Subcutaneous abdominal adipose tissue (tissue), 5 donors: ENCODE measurements around the gene REG4.
"Not testable (repeated sequence)": the region's sequence is repeated elsewhere in the genome, so short reads cannot be mapped to it uniquely, and the experiment has no call there.

ENCODE experiments used
- H3K27ac ChIP-seq: one replicate; pipeline ENCODE4 v1.7.0; 2013; ENCODE audit warnings: low read depth, mild to moderate bottlenecking, inconsistent platforms, low read length, moderate library complexity
- H3K27me3 ChIP-seq, 5 donors: one replicate each; pipeline ENCODE4 v1.7.0; 2013; ENCODE audit warnings: low read length in 5 of 5, inconsistent platforms in 1 of 5; ENCODE audit not compliant: control insufficient read depth in 5 of 5, insufficient read depth in 4 of 5
- H3K36me3 ChIP-seq, 5 donors: one replicate each; pipeline ENCODE4 v1.7.0; 2013; ENCODE audit warnings: low read length in 5 of 5; ENCODE audit not compliant: control insufficient read depth in 5 of 5, insufficient read depth in 5 of 5
- H3K4me1 ChIP-seq, 5 donors: one replicate each; pipeline ENCODE4 v1.7.0; 2013; ENCODE audit warnings: low read length in 5 of 5, mild to moderate bottlenecking in 3 of 5, moderate library complexity in 1 of 5; ENCODE audit not compliant: control insufficient read depth in 5 of 5, insufficient read depth in 5 of 5
- H3K4me3 ChIP-seq, 5 donors: one replicate each; pipeline ENCODE4 v1.7.0; 2013; ENCODE audit warnings: low read length in 5 of 5, low read depth in 1 of 5
- H3K9ac ChIP-seq, 5 donors: one replicate each; pipeline ENCODE4 v1.7.0; 2013; ENCODE audit warnings: low read length in 5 of 5, mild to moderate bottlenecking in 4 of 5, moderate library complexity in 3 of 5
- H3K9me3 ChIP-seq, 5 donors: one replicate each; pipeline ENCODE4 v1.7.0; 2013; ENCODE audit warnings: low read length in 5 of 5; ENCODE audit not compliant: control insufficient read depth in 5 of 5
- donor health status: healthy.
- donor health status: healthy.
- donor health status: healthy.
- donor health status: healthy.
- donor health status: healthy.

The REG4 gene

DNA sequence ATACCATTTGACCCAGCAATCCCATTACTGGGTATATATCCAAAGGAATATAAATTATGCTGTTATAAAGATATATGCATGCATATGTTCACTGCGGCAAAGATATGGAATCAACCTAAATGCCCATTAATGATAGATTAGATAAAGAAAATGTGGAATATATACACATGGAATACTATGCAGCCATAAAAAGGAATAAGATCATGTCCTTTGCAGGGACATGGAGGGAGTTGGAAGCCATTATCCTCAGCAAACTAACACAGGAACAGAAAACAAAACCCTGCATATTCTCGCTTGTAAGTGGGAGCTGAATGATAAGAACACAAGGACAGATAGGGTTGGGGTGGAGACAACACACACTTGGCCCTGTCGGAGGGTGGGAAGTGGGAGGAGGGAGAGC lies 19.8 kb upstream of the REG4 start:
- Histone ChIP-seq H3K27me3 (no peaks in the 10 kb centered on the region), H3K27ac (no peak overlapping the region), H3K9ac (no peak overlapping the region), H3K36me3 (no peaks in the 10 kb centered on the region), H3K4me1 (no peaks in the 10 kb centered on the region), H3K4me3 (no peak overlapping the region), H3K9me3 (no peaks in the 10 kb centered on the region)

DNA sequence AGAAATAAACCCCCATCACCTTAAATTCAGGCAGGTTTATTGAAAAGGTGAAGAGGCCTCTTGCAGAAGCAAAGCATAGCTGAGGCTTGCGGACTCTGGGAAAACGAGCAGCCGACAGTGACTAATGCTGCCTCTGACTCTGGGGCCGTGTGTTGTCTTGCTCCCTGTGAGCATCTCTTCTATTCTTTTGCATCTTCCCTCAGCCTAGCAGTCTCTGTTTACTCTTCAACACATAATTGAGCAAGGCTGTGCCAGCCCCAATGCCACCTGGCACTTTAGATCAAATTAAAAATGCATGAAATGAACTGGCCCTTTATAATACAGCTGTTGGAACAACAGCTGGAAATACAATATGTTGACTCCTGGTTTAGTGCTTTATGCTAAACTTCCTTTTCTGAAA lies 18.4 kb upstream of the REG4 start:
- H3K27me3 ChIP-seq, result no peaks in the 10 kb centered on the region
- no peak overlapping the region for H3K27ac ChIP-seq
- H3K9me3 ChIP-seq, result no peaks in the 10 kb centered on the region
- H3K36me3 ChIP-seq, result no peaks in the 10 kb centered on the region
- no peaks in the 10 kb centered on the region for H3K4me1 ChIP-seq
- no peak overlapping the region for H3K9ac ChIP-seq
- H3K4me3 ChIP-seq, result no peak overlapping the region

DNA sequence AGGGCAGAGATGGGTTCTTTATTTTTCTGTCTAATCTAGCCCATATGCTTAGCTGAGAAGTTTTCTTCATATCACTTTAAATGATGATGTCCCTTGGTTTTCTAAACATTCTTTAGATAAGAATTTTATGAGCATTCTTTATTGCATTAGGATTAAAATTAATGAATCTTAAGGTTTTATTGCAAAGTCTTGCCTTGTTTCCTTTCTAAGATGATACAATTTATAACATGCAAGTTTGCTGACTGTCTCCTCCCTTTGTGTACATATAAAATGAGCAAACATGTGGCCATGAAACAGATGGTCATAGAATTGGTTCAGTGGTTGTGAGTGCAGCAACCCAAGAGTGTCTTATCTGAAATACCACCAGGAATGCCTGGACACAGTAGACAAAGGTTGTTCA lies 17.7 kb upstream of the REG4 start:
- H3K4me3 ChIP-seq, H3K27ac ChIP-seq, H3K9ac ChIP-seq, H3K4me1 ChIP-seq, H3K9me3 ChIP-seq, H3K27me3 ChIP-seq, H3K36me3 ChIP-seq: not testable (repeated sequence)

DNA sequence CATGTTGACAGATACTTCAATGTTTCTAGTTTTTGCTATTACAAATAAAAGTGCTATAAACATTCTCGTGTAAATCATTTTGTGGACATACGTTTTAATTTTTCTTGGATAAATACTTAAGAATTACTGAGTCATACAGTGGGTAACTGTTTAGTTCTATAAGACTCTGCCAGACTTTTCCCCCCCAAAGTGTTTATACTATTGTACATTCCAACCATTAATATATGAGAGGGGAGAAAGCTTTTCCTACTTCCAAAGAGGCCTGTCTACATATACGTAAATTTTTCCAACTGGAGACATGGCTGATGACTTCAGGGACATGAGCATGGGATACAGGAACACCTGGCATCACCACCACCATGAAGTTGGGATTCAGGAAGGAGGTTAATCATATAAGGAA lies 17.0 kb upstream of the REG4 start:
- Histone ChIP-seq H3K9ac (no peak overlapping the region), H3K36me3 (no peaks in the 10 kb centered on the region), H3K4me3 (no peak overlapping the region), H3K27me3 (no peaks in the 10 kb centered on the region), H3K27ac (no peak overlapping the region), H3K4me1 (no peaks in the 10 kb centered on the region), H3K9me3 (no peaks in the 10 kb centered on the region)

DNA sequence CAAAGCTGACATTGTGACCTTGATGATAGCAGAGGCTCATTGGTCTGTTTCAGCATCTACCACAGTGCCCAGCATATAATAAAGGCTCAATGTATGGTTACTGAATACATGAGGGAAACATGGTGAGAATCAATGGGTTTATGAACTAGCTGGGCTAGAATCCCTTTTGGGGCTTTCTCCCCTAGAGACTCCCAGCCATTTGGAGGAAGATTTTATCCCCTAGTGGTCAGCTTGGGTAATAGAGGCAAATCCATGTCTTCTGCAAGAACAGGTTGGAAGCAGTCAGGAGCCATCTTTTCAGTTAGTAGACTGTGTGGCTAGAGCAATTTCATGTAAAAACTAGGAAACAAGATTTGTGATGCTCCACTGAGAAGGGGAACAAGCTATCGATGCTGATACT lies 15.8 kb upstream of the REG4 start:
- Histone ChIP-seq H3K9me3 (no peaks in the 10 kb centered on the region), H3K27me3 (peaks cover 0 to 2% (median 0%) of the 10 kb centered on the region in 5 donors), H3K27ac (no peak overlapping the region), H3K4me1 (no peaks in the 10 kb centered on the region), H3K36me3 (no peaks in the 10 kb centered on the region), H3K9ac (no peak overlapping the region), H3K4me3 (no peak overlapping the region)

DNA sequence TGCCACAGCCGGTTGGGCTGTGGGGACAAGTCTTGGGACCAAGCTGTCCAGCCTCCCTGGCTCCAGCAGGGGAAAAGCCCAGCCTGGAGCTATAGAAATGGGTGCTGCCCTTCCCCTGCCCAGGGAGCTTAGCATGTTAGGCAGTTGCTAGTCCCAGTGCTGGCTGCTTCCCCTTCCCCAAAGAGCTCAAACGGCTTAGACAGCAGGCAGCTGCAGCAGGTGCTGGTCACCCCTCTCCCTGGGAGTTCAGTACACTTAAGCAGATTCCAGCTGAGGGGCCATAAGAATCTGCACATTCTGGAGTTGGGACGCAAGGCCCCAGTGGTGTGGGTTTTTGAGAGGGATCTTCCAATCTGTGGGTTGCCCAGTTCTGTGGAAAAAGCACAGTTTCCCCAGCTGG lies 11.1 kb upstream of the REG4 start:
- Histone ChIP-seq H3K4me1 (no peaks in the 10 kb centered on the region), H3K9ac (no peak overlapping the region), H3K27me3 (peaks cover 0 to 2% (median 0%) of the 10 kb centered on the region in 5 donors), H3K36me3 (no peaks in the 10 kb centered on the region), H3K27ac (no peak overlapping the region), H3K4me3 (no peak overlapping the region), H3K9me3 (no peaks in the 10 kb centered on the region)

DNA sequence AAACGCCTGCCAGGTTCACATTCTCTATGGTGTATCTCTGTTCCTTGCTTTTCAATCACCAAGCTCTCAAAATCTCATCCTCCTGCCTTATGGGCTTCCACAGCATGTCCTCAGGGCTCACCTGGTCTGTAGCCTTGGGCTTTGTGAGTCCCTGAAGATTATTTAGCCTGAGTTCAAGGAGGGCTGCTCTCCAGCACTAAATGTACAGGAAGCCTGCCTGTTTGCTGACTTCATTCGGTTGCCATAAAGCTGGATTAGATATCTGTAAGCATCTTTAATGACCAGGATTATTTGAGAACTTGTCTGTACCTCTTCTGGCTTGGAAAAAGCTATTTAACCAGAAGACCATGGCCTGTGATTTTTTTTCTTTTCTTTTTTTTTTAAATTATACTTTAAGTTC lies 6.9 kb upstream of the REG4 start:
- H3K27me3 ChIP-seq, result peaks cover 0 to 2% (median 0%) of the 10 kb centered on the region in 5 donors
- H3K9ac ChIP-seq, result no peak overlapping the region
- H3K4me3 ChIP-seq, result no peak overlapping the region
- H3K4me1 ChIP-seq, result no peaks in the 10 kb centered on the region
- no peak overlapping the region for H3K27ac ChIP-seq
- no peaks in the 10 kb centered on the region for H3K36me3 ChIP-seq
- H3K9me3 ChIP-seq, result no peaks in the 10 kb centered on the region

DNA sequence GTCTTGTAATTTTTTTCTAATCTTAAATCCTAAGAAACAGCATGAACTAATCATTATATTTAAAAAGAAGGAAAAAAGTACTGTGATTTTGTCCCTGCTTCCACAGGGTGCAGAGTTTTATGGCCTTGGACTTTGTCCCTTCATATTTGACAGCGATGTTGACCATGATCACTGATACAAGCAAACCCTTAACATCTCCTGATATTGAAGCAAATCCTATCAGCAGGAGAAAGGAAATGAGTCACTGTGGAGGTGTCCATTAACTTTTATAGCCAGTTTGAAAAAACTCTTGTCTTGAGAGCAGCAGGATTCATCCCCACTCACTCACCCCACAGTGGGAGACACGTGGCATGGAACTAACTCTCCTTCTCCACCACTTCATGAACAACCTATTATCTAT lies 5.1 kb upstream of the REG4 start:
- Histone ChIP-seq H3K4me3 (no peak overlapping the region), H3K9me3 (no peaks in the 10 kb centered on the region), H3K36me3 (no peaks in the 10 kb centered on the region), H3K27me3 (no peaks in the 10 kb centered on the region), H3K9ac (no peak overlapping the region), H3K27ac (no peak overlapping the region), H3K4me1 (no peaks in the 10 kb centered on the region)

DNA sequence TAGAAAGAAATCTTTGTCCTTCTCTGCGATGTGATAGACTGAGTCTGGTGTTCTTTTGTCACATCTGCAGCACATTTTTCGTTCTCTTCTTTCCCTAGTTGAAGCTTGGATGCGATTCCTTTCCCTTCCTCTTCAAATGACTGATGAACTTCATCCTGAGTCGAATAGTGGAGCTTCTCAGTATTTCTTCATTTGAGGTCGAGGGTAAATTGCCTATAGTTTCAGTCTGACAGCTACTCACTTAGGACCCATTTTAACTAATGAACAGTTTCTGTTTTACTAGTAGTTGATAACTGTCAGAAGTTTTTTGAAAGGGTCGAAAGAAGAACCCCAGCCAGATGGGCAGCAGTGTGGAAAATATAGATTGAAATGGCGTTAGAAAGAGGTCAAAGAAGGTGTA lies 4.7 kb upstream of the REG4 start:
- H3K36me3 ChIP-seq, result no peaks in the 10 kb centered on the region
- no peak overlapping the region for H3K4me3 ChIP-seq
- no peaks in the 10 kb centered on the region for H3K27me3 ChIP-seq
- H3K9me3 ChIP-seq, result no peaks in the 10 kb centered on the region
- H3K4me1 ChIP-seq, result no peaks in the 10 kb centered on the region
- H3K27ac ChIP-seq, result no peak overlapping the region
- no peak overlapping the region for H3K9ac ChIP-seq

DNA sequence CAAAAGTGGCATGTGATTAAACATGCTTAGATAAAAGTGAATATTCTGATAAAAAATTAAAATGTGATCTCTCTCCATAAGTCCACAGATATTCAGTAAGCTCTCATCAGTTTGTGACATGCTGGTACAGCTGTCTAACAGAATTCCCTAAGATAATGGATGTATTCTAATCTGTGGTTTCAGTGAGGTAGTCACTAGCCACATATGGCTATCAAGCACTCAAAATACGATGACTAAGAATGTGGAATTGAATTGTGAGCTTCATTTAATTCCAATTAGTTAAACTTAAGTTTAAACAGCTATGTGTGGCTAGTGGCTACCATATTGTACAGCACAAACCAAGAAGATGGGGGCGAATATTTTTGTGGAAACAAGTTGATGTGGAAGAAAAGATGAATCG lies 4.1 kb upstream of the REG4 start:
- no peak overlapping the region for H3K4me3 ChIP-seq
- no peaks in the 10 kb centered on the region for H3K4me1 ChIP-seq
- H3K9ac ChIP-seq, result no peak overlapping the region
- no peak overlapping the region for H3K27ac ChIP-seq
- no peaks in the 10 kb centered on the region for H3K36me3 ChIP-seq
- H3K9me3 ChIP-seq, result no peaks in the 10 kb centered on the region
- H3K27me3 ChIP-seq, result no peaks in the 10 kb centered on the region

DNA sequence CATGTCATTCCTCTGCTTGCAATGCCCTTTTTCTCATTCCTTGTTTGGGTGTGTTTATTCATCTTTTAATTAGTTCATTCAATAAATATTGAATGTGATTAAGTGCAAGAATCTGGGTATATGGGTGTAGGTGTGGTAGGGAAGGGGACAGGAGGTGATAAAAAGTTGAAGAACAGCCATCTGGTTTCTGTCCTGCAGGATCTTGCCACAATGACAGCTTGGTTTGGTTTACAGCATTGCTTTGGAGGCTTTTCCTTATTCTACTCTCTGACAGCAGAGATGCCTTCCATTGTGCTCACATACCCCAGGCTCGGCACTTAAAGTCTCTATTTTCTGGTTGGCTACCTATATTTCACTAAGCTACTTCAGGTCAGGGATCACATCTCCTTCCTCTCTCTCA lies 3.0 kb upstream of the REG4 start:
- no peaks in the 10 kb centered on the region for H3K36me3 ChIP-seq
- H3K9me3 ChIP-seq, result no peaks in the 10 kb centered on the region
- H3K4me1 ChIP-seq, result no peaks in the 10 kb centered on the region
- H3K9ac ChIP-seq, result no peak overlapping the region
- no peak overlapping the region for H3K27ac ChIP-seq
- no peak overlapping the region for H3K4me3 ChIP-seq
- no peaks in the 10 kb centered on the region for H3K27me3 ChIP-seq
